HepG2 (cell line): ENCODE results near the gene PERCC1. TPM values are rescaled to one million over a fixed set of nuclear protein-coding genes. Genes with fewer than 3 reads are reported as not detected.

Experiments
- ATAC-seq: fragments of 200-7000 bp; cut with Tn5 transposase; 3 replicates; pipeline ENCODE4 v1.9.1; 2020; ENCODE audit warnings: mild to moderate bottlenecking, moderate library complexity
- BruUV-seq: library from RNA; stranded (reverse); fragments of 400-500 nt; replicated peaks from 2 replicates; lab custom pipeline; 2021; lab: Mats Ljungman, UMichigan
- CTCF ChIA-PET: fragments of 300-600 bp; formaldehyde crosslinking; extraction: SDS; loops from one replicate; lab custom pipeline; 2021; ENCODE audit warnings: low total read pairs, inconsistent platforms, low intra/inter-chr PET ratio; lab: Yijun Ruan, JAX
- POLR2A ChIA-PET: fragments of 350-600 bp; sonication (Branson Sonifier 250); formaldehyde crosslinking; loops from one replicate; lab custom pipeline; 2020; ENCODE audit warnings: antibody characterized with exemption, inconsistent platforms; lab: Yijun Ruan, JAX
- DNase-seq: peaks from one replicate; pipeline ENCODE4 v3.0.0-alpha.2; 2015; ENCODE audit warnings: low spot score
- FAIRE-seq: peaks from 3 replicates; lab custom pipeline; 2011; peaks lifted over from hg19 to GRCh38; lab: Jason Lieb, UNC
- H2AFZ ChIP-seq: one replicate; pipeline ENCODE4 v1.6.1; 2011; ENCODE audit warnings: low read length, inconsistent platforms
- H3K27ac ChIP-seq: fragments of 300-600 bp; 3 replicates; pipeline ENCODE4 v1.8.0; 2011; ENCODE audit warnings: mixed run types, mild to moderate bottlenecking, mixed read lengths, low read length, inconsistent platforms; ENCODE audit not compliant: insufficient read depth; ENCODE audit errors: extremely low read length
- H3K27me3 ChIP-seq, 2 experiments: fragments of 200-600 bp in 1 of 2; 2 replicates in 1 of 2; 3 replicates in 1 of 2; pipeline versions ENCODE4 v1.6.0 to v1.8.0; 2011; ENCODE audit warnings: low read length in 2 of 2, mild to moderate bottlenecking in 2 of 2, moderate library complexity in 2 of 2, inconsistent platforms in 1 of 2; ENCODE audit not compliant: insufficient read depth in 2 of 2, control insufficient read depth in 1 of 2
- H3K36me3 ChIP-seq, 2 experiments: fragments of 200-600 bp in 1 of 2; replicated peaks in 1 of 2; 2 replicates in 1 of 2; 3 replicates in 1 of 2; pipeline versions ENCODE4 v1.5.1 to v1.8.0; 2011; ENCODE audit warnings: low read length in 2 of 2, inconsistent platforms in 1 of 2; ENCODE audit not compliant: insufficient read depth in 2 of 2, control insufficient read depth in 1 of 2
- H3K4me1 ChIP-seq: 2 replicates; pipeline ENCODE4 v1.5.1; 2012; ENCODE audit warnings: low read length, inconsistent platforms; ENCODE audit not compliant: insufficient read depth
- H3K4me2 ChIP-seq: 2 replicates; pipeline ENCODE4 v1.6.0; 2011; ENCODE audit warnings: low read depth, low read length, inconsistent platforms
- H3K4me3 ChIP-seq, 3 experiments: fragments of 200-600 bp in 1 of 3; sonication (generic), shearing (Covaris generic) in 1 of 3; replicated peaks in 1 of 3; 2 replicates each; pipeline ENCODE4 v1.5.1; 2011 to 2016; ENCODE audit warnings: low read length in 3 of 3, inconsistent platforms in 2 of 3, low read depth in 2 of 3, mild to moderate bottlenecking in 2 of 3, control low read depth in 1 of 3, mixed read lengths in 1 of 3; ENCODE audit not compliant: insufficient read depth in 1 of 3
- H3K79me2 ChIP-seq: one replicate; pipeline ENCODE4 v1.6.1; 2011; ENCODE audit warnings: low read length, inconsistent platforms; ENCODE audit not compliant: insufficient read depth
- H3K9ac ChIP-seq: 2 replicates; pipeline ENCODE4 v1.6.0; 2011; ENCODE audit warnings: mild to moderate bottlenecking, low read depth, low read length, inconsistent platforms; ENCODE audit not compliant: insufficient read depth
- H3K9me3 ChIP-seq: 2 replicates; pipeline ENCODE4 v1.5.1; 2012; ENCODE audit warnings: mild to moderate bottlenecking, low read length
- H4K20me1 ChIP-seq: 2 replicates; pipeline ENCODE4 v1.6.0; 2011; ENCODE audit warnings: inconsistent platforms, mild to moderate bottlenecking, low read length, moderate library complexity; ENCODE audit not compliant: insufficient read depth
- EEA1 ChIP-seq: sonication (generic); formaldehyde crosslinking; IDR thresholded peaks from 2 replicates; pipeline ENCODE4 v1.5.1; 2020; ENCODE audit warnings: mild to moderate bottlenecking, missing genetic modification reagents, borderline replicate concordance
- HES4 ChIP-seq: sonication (generic); formaldehyde crosslinking; IDR thresholded peaks from 2 replicates; pipeline ENCODE4 v1.9.0; 2021; ENCODE audit warnings: mild to moderate bottlenecking, missing genetic modification reagents, borderline replicate concordance
- HNF4A ChIP-seq: sonication (generic); formaldehyde crosslinking; IDR thresholded peaks from 2 replicates; pipeline ENCODE4 v1.4.0; 2020; ENCODE audit warnings: missing genetic modification reagents
- HNRNPLL ChIP-seq: fragments of 200-400 bp; formaldehyde crosslinking; IDR thresholded peaks from 2 replicates; pipeline ENCODE4 v1.6.1; 2017; ENCODE audit warnings: mild to moderate bottlenecking, low read depth, low read length; ENCODE audit not compliant: poor library complexity, severe bottlenecking
- NFATC3 ChIP-seq: sonication (generic); formaldehyde crosslinking; IDR thresholded peaks from 2 replicates; pipeline ENCODE4 v1.5.1; 2020; ENCODE audit warnings: mild to moderate bottlenecking, missing genetic modification reagents
- ZBTB38 ChIP-seq: sonication (generic); formaldehyde crosslinking; IDR thresholded peaks from 2 replicates; pipeline ENCODE4 v1.5.1; 2020; ENCODE audit warnings: mild to moderate bottlenecking, missing genetic modification reagents
- ZNF552 ChIP-seq: sonication (generic); formaldehyde crosslinking; IDR thresholded peaks from 2 replicates; pipeline ENCODE4 v1.9.0; 2022; ENCODE audit warnings: missing genetic modification reagents, mild to moderate bottlenecking, borderline replicate concordance
- ZNF572 ChIP-seq: sonication (generic); formaldehyde crosslinking; IDR thresholded peaks from 2 replicates; pipeline ENCODE4 v1.5.1; 2020; ENCODE audit warnings: mild to moderate bottlenecking, missing genetic modification reagents
- ZNF598 ChIP-seq: sonication (generic); formaldehyde crosslinking; IDR thresholded peaks from 2 replicates; pipeline ENCODE4 v1.5.1; 2020; ENCODE audit warnings: mild to moderate bottlenecking, missing genetic modification reagents, borderline replicate concordance
- WGBS: methylation state at CpG from one replicate; pipeline ENCODE4 v1.1.6; 2017; ENCODE audit warnings: low lambda C conversion rate; 5-methylcytosine and 5-hydroxymethylcytosine counted together
- in situ Hi-C: cut with HindIII; loops from 2 replicates; pipeline ENCODE4 v1.10.0; 2017; ENCODE audit warnings: low pct_unique_long_range_greater_than_20kb; ENCODE audit not compliant: extremely low pct_ligation_motif_present
- intact Hi-C: fragments of 100-400 bp; cut with micrococcal nuclease; formaldehyde crosslinking; loops from one replicate; pipeline ENCODE4 v1.10.0; 2022; ENCODE audit not compliant: unreplicated experiment
- polyA plus RNA-seq, 8 experiments: library from polyadenylated mRNA; depleted of rRNA in 3 of 8; stranded (reverse) in 7 of 8; unstranded in 1 of 8; fragments of >200 nt; fragmentation: Illumina TruSeq in 4 of 8; extraction: Trizol in 4 of 8; gene quantifications; 2 replicates each; pipeline versions ENCODE4 v1.2.1 to v1.2.3, GENCODE V29; 2011 to 2016; ENCODE audit warnings: low read depth in 4 of 8, missing spikeins in 1 of 8, mixed read lengths in 1 of 8; ENCODE audit not compliant: insufficient read depth in 1 of 8
- total RNA-seq, 5 experiments: library from RNA; depleted of rRNA; stranded (reverse); fragments of >200 nt; fragmentation: Illumina TruSeq; extraction: Trizol; gene quantifications; 2 replicates each; pipeline ENCODE4 v1.2.3, GENCODE V29; 2016; ENCODE audit warnings: low read depth in 1 of 5
- TF ChIP-seq, protein P1 (sequence below): sonication (generic); formaldehyde crosslinking; IDR thresholded peaks from 2 replicates; pipeline ENCODE4 v1.5.1; 2020; ENCODE audit warnings: mild to moderate bottlenecking, missing genetic modification reagents, moderate library complexity
- TF ChIP-seq, protein P2 (sequence below): sonication (generic); formaldehyde crosslinking; IDR thresholded peaks from 2 replicates; pipeline ENCODE4 v1.4.0; 2020; ENCODE audit warnings: mild to moderate bottlenecking, missing genetic modification reagents
- TF ChIP-seq, protein P3 (sequence below): sonication (generic); formaldehyde crosslinking; IDR thresholded peaks from 2 replicates; pipeline ENCODE4 v1.4.0; 2020; ENCODE audit warnings: missing genetic modification reagents

PERCC1 gene
- total and polyA plus RNA-seq, 2 of the 13 experiments (the other 11 are each of a cell fraction or from before 2014, with no cell fraction given) = 0.15 TPM; not detected in 1

DNA sequence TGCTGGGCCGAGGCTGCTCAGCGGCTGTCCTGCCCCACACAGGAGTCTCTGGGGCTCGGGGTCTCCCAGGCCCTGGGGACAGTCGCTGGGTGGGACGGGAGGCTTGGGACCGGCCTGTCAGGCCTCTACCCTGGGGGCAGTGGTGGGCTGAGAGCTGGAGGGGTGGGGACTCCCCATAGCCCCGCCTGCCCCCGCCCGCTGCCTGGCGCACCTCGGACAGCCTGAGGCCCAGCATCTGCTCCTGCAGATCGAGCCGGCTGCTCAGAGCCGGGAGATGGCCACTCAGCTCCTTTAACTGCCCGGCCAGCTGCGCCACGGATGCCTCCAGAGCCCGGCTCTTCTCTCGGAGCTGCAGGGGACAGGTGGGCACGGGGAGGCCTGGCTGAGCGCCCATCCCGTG lies 6.7 kb downstream of the PERCC1 start:
- Histone ChIP-seq H3K4me2 (peak overlapping the region; percentile 75), H3K4me1 (peaks cover 68% of the 10 kb centered on the region), H3K27ac (no peak overlapping the region), H3K27me3 (peaks cover 6 to 27% of the 10 kb centered on the region in 2 experiments; a peak in 4 of 5 replicates), H3K4me3 (peak overlapping the region; percentile 24 to 65 (median 24); a peak in 2 of 6 replicates), H3K9me3 (no peaks in the 10 kb centered on the region), H3K36me3 (no peaks in the 10 kb centered on the region), H3K9ac (peak overlapping the region; percentile 15; the same call in 1 of the 2 replicates), H2AFZ (no peak overlapping the region), H3K79me2 (no peaks in the 10 kb centered on the region), H4K20me1 (no peaks in the 10 kb centered on the region)
- DNase-seq = no peak
- in situ Hi-C loops (no loop called here), intact Hi-C loops (no loop called here)
- FAIRE-seq = no peak
- ChIA-PET POLR2A (interaction anchor here (1.1 to 2.6 kb wide), 4 partner anchors 17 to 38 kb away, joined by 3 to 19 read pairs (median 4); partner anchors contain the start of gene UQCC4), CTCF (no interaction called here)
- WGBS = 0% methylated on average over 3 of the region's 22 CpGs
- TF ChIP-seq ZNF552 (CRISPR knock-in tag) (no peak), ZNF572 (CRISPR knock-in tag) (0 out of 2 replicates have a peak, but pooled peaks have one; percentile 26), HES4 (no peak), ZNF598 (CRISPR knock-in tag) (0 out of 2 replicates have a peak, but pooled peaks have one; percentile 18), NFATC3 (CRISPR knock-in tag) (no peak), ZBTB38 (CRISPR knock-in tag) (0 out of 2 replicates have a peak, but pooled peaks have one; percentile 42), EEA1 (no peak), HNRNPLL (no peak), HNF4A (CRISPR knock-in tag) (no peak)
- TF ChIP-seq, protein P1, sequence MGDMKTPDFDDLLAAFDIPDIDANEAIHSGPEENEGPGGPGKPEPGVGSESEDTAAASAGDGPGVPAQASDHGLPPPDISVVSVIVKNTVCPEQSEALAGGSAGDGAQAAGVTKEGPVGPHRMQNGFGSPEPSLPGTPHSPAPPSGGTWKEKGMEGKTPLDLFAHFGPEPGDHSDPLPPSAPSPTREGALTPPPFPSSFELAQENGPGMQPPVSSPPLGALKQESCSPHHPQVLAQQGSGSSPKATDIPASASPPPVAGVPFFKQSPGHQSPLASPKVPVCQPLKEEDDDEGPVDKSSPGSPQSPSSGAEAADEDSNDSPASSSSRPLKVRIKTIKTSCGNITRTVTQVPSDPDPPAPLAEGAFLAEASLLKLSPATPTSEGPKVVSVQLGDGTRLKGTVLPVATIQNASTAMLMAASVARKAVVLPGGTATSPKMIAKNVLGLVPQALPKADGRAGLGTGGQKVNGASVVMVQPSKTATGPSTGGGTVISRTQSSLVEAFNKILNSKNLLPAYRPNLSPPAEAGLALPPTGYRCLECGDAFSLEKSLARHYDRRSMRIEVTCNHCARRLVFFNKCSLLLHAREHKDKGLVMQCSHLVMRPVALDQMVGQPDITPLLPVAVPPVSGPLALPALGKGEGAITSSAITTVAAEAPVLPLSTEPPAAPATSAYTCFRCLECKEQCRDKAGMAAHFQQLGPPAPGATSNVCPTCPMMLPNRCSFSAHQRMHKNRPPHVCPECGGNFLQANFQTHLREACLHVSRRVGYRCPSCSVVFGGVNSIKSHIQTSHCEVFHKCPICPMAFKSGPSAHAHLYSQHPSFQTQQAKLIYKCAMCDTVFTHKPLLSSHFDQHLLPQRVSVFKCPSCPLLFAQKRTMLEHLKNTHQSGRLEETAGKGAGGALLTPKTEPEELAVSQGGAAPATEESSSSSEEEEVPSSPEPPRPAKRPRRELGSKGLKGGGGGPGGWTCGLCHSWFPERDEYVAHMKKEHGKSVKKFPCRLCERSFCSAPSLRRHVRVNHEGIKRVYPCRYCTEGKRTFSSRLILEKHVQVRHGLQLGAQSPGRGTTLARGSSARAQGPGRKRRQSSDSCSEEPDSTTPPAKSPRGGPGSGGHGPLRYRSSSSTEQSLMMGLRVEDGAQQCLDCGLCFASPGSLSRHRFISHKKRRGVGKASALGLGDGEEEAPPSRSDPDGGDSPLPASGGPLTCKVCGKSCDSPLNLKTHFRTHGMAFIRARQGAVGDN (CRISPR knock-in tag) = peak; percentile 34
- TF ChIP-seq, protein P2, sequence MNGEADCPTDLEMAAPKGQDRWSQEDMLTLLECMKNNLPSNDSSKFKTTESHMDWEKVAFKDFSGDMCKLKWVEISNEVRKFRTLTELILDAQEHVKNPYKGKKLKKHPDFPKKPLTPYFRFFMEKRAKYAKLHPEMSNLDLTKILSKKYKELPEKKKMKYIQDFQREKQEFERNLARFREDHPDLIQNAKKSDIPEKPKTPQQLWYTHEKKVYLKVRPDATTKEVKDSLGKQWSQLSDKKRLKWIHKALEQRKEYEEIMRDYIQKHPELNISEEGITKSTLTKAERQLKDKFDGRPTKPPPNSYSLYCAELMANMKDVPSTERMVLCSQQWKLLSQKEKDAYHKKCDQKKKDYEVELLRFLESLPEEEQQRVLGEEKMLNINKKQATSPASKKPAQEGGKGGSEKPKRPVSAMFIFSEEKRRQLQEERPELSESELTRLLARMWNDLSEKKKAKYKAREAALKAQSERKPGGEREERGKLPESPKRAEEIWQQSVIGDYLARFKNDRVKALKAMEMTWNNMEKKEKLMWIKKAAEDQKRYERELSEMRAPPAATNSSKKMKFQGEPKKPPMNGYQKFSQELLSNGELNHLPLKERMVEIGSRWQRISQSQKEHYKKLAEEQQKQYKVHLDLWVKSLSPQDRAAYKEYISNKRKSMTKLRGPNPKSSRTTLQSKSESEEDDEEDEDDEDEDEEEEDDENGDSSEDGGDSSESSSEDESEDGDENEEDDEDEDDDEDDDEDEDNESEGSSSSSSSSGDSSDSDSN (CRISPR knock-in tag) = peak; percentile 29; the same call in 1 of the 2 replicates
- TF ChIP-seq, protein P3, sequence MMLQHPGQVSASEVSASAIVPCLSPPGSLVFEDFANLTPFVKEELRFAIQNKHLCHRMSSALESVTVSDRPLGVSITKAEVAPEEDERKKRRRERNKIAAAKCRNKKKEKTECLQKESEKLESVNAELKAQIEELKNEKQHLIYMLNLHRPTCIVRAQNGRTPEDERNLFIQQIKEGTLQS (CRISPR knock-in tag) = no peak
- BruUV-seq = no TSS peak
- peak; percentile 38 for ATAC-seq
